Fibroblast of pulmonary artery (primary cell): ENCODE results near the gene SIGLEC1.

Source experiments
- DNase-seq: peaks from one replicate; pipeline ENCODE4 v3.0.0-alpha.2; 2010; ENCODE audit warnings: low read depth
- H3K4me3 ChIP-seq: replicated peaks from 2 replicates; pipeline ENCODE4 v1.5.1; 2011; ENCODE audit warnings: low read depth, mild to moderate bottlenecking, control low read depth, low read length, moderate library complexity
- CTCF ChIP-seq: IDR thresholded peaks from 2 replicates; pipeline ENCODE4 v1.5.1; 2011; ENCODE audit warnings: mild to moderate bottlenecking, control low read depth, low read length, inconsistent platforms; ENCODE audit errors: missing control alignments

SIGLEC1 gene

GRCh38 chr20:3710011-3710466, 2.4 kb downstream of the SIGLEC1 start:
- H3K4me3 ChIP-seq, result no peak overlapping the region
- no peak for DNase-seq
- no peak for TF ChIP-seq CTCF

- no peak for DNase-seq
- TF ChIP-seq CTCF, result no peak
- H3K4me3 ChIP-seq, result no peak overlapping the region
Observed at GRCh38 chr20:3707508-3707899, 4.9 kb downstream of the SIGLEC1 start.

- no peak for TF ChIP-seq CTCF
Observed at GRCh38 chr20:3706774-3707507, 5.5 kb downstream of the SIGLEC1 start.

GRCh38 chr20:3705970-3706739, 6.2 kb downstream of the SIGLEC1 start:
- no peak overlapping the region for H3K4me3 ChIP-seq
- no peak for DNase-seq
- TF ChIP-seq CTCF, result no peak

More at GRCh38 chr20:3706774-3707507, 5.5 kb downstream of the SIGLEC1 start:
- DNase-seq, result no peak
- no peak overlapping the region for H3K4me3 ChIP-seq

GRCh38 chr20:3705491-3705969, 6.9 kb downstream of the SIGLEC1 start:
- no peak overlapping the region for H3K4me3 ChIP-seq
- no peak for DNase-seq
- no peak for TF ChIP-seq CTCF

- TF ChIP-seq CTCF, result no peak
- no peak overlapping the region for H3K4me3 ChIP-seq
- DNase-seq, result no peak
Observed at GRCh38 chr20:3704087-3704486, 8.3 kb downstream of the SIGLEC1 start.
